T follicular helper cell (primary cell): ENCODE data around the gene ZBTB34.

Source experiments
- DNase-seq: peaks from one replicate; pipeline ENCODE4 v3.0.0-alpha.2; 2020; ENCODE audit warnings: low read depth

Gene ZBTB34

DNA sequence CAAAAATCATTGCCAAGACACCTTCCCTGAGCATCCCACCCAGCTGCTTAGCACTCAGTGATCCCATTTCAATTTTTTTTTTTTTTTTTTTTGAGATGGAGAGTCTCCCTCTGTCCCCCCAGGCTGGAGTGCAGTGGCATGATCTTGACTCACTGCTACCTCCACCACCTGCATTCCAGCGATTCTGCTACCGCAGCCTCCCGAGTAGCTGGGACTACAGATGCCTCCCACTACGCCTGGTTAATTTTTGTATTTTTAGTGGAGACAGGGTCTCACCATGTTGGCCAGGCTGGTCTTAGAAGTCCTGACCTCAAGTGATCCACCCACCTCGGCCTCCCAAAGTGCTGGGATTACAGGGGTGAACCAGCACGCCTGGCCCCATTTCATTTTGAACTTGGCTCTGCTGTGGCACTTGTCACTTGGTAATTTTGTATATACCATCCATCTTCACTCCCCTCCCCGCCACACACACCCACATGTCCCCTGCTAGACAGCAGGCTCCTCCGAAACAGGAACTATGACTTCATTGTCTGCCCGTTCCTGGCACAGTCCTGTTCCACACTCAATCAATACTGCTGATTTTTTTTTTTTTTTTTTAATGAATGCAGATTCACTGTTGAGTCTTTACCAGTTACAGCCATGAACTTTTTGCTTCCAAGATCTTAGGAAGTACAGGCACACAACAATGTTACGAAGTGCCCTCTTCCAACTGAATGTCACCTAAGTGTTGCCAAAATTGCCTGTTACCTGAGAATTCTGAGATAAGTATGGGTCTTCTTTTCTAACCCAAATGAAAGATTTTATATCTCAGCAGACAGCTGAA, 17.3 kb upstream of the ZBTB34 start:
- no peak for DNase-seq

DNA sequence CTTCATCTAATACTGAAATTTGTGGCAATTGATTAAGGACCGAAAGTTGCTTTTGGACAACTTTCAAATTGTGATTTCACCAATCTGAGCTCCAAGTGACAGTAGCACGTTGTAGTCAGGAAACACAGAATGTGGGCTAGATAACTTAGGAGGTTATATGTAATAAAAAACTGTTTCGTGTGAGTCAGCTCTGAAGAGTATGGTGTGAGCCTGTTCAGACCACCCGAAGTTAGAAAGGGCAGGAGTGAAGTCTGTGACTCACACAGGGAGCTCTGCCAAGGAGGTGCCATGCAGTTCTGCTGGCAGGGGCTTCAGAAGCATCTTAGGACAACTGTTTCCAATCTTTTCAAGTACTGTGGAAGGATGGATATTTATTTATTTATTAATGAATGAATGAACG, 16.4 kb upstream of the ZBTB34 start:
- DNase-seq, result no peak

DNA sequence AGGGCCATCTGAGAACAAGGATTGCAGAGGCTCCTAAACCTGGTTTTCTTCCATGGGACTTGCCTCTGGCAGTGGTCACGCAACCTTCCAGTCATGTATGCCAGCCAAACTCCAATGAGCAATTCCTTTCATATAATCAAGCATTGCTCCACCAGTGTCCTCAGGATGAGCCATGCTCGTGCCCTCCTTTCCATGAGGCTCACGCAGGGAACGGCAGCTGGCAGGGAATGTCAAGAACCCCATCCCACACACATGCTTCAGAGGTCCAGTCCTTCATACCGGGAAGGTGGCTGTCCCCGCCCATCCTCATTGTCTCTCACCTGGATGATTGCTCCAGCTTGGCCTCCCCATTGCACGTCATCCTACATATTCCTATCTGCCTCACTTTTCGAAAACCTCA, 13.4 kb upstream of the ZBTB34 start:
- no peak for DNase-seq

DNA sequence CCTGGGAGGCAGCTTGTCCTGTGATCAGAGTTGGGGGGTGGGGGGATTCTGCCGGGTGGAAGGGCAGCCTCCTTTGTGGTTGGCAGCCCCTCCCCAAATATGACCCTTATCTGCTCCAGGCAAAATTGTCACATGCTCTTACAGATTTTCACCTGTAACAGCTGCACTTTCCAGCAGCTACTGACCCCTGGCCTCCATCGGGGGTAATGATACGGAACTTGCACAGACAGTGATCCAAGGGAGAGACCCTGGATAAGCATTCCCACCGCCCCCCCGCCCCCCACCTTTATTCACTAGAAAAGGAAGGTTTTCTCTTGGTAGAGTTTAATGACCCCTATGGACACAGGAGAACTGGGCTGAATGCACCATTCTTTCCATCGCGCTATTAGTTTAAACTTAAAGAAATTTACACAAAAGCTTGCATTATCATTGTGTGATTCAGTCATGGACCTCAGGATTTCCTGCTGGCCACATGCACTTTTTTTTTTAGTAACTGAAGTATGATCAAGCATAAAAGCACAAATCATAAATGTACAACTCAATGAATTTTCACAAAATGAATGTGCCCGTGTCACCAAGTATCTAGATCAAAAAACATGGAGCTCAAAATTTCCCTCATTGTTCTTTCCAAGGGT, 10.7 kb upstream of the ZBTB34 start:
- DNase-seq, result no peak

DNA sequence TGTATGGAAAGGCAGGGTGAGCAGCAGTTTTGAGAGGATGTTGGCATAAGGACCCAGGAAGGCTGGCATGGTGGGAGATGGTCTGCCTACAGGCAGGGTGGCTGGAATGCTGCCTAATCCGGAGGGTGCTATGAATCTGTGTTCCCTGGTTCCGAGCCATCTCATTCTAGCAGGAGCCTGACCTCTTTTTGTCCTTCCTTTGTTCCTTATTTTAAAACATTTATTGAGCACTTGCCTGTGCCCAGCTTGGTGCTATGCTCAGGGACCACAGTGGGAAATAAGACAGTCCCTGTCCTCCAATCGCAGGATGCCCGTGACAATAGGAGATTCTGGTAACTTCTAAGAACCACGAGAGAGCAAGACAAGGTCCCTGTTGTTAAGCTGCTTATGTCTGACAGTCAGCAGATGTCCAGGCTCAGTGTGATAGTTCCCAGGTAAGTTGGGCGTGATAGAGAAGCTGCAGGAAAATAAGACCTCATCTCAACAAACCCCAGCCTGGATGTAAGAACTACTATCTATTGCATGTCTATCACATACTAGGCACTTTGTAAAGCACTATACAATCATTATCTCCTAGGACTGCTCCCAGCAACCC, 9.1 kb upstream of the ZBTB34 start:
- no peak for DNase-seq

DNA sequence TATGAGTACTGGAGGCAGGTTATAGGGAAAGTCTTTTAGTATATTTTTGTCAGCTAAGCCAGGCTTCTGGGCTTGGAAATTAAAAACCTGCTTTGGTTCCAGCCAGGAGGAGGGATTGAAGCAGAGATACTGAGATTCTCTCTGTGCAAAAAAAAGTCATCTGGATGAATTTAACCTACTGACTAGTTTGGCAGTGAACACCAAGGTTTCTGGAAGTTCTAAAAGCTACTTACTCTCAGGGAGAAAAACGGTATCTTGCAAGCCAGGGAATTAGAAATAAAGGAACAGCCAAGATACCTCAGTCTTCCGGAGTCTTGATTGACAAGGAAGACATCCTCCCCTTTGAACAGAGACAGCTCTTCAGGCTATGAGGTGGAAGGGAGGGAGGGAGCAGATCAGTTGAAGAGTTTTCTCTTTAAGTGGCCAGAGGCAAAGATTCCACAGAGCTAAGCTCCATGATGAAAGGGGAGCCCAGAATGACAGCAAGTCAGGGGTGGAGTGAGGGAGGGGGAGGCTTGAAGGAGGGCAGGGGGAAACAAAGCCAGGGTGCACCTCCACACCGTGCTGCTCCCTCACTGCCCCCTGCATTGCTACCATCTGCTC, 8.3 kb upstream of the ZBTB34 start:
- DNase-seq, result no peak

DNA sequence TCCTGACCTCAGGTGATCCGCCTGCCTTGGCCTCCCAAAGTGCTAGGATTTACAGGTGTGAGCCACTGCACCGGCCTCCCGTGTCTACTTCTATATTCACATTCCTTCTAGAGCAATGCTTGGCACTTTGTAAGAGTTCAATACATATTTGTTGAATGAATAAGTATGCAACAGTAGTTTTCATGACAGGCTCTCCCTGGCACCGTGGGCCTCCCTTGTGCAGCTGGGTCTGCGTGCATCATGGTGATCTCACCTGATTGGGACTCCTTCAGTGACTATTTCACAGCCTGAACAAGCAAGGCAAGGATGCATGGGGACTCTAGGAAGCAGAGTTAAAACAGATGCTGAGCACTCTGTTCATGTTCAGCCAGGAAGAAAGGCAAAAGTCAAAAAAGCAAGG, 6.8 kb upstream of the ZBTB34 start:
- no peak for DNase-seq

DNA sequence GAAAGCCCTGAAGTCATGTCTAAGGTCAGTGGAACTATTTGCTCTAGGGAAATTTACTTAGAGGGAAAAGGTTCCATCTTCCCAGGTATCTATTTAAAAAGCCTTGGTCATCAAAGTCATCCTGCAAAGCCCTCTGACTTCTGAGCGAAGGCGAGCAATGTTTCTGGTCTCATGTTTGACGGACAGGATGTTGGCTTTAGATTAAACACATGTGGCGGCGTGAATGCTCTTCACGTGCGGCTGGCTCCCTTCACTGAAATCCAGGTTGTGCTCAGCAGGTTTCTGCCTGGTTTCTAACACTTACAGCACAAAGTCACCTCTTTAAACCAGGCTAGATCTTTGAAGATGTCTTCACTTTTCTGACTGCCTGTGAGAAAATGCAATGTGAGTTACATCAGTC, 5.7 kb upstream of the ZBTB34 start:
- DNase-seq, result no peak

DNA sequence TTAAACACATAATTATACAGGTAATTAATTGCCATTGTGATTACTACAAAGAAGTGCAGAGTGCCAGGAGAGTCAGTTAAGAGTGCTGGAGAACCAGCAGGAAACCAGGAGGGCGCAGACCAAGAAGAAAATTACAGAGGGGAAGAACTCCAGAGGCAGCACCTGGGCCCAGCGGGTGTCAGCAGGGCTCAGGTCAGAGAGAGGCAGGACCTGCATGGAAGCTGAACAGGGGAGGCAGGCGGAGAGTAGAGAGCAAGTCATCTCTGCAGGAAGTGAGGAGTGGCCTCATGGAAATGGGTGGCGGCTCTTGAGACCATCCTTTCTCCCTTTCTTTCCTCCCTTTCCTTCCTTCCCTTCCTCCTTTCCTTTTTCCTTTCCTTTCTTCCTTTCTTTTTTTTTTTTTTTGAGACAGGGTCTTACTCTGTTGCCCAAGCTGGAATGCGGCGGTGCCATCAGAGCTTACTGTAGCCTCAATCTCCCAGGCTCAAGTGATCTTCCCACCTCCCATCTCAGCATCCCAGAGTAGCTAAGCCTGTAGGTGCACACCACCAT, 4.0 kb upstream of the ZBTB34 start:
- DNase-seq, result no peak

DNA sequence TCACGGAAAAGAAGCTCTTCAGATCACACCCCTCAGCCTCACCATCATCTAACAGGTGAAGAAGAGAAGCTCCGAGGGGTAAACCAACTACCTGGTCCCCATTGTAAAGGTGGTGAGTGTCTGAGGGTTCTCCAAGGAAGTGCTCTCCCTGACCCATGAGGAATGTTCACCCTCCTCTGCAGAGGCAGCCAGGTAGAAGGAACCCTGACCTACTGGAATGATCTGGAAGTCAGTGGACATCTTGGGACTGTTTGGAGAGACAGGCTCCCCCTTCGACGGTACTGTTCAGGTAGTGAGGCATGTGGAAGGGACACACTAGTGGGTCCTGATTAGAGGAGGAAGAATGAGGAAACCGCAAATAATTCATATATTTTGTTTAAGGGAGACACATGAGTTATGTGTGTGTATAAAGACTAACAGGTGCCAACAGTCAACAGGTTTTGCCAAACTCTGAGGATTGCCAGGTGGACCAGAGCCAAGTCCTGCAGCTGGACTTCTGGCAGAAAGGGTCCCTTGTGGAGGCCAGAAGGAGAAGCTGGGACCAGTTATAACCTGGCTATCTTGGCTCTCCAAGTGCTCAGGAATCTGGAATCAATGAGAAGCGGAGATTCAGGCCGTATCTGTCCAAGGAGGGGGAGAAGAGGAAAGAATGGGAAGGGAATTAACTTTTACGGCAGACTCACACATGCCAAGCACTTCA, 3.0 kb upstream of the ZBTB34 start:
- DNase-seq, result no peak

DNA sequence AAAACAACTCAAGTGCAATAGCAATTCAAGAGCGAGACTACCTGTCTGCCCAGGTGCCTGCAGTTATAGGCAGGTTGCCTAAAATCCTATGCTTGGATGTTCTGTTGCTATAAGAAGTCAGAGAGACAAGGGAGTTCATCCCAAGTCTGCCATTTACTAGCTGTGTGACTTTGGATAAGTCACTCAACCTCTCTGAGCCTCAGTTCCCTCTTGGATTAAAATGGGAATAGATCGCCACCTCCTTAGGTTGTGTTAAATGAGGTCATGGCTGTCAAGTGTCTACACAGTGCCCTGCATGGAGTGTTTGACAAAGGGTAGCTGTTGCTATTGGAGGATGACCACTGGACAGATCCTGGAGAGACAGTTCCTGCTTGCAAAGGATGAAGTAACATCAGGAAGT, 1.3 kb upstream of the ZBTB34 start:
- no peak for DNase-seq

DNA sequence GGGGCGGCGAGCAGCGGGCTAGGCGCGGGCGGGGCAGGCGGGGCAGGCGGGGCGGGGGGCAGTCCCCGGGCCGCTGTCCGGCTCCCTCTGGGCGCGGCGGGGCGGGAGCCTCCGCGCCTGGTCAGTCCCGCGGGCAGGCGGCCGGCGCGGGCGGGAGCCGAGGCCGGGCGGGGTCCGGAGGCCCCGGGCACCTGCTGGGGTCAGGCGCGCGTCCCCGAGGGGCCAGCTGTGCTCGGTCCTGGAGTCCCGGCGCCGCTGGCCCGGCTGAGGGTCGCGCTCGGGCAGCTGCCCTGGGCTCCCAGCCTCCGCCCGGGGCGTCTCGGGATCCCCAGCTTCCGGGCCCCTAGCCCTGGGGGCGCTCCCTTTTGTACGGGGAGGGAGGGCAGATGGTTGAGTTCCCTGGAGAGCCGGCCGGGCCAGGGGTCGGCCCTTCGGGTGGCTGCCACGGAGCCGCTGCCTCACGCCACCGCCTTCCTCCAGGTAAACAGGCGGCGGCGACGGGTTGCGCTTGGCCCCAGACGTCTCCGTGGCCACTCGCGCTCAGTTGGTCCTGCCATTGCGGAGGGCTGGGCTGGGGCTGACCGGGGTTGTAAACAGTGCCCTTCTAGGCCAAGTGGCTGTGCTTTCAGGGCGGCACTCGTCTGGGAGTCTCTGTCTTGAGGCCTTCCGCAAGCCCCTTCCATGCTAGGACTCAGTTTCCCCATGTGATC, 473 bp downstream of the ZBTB34 start:
- DNase-seq, result no peak

DNA sequence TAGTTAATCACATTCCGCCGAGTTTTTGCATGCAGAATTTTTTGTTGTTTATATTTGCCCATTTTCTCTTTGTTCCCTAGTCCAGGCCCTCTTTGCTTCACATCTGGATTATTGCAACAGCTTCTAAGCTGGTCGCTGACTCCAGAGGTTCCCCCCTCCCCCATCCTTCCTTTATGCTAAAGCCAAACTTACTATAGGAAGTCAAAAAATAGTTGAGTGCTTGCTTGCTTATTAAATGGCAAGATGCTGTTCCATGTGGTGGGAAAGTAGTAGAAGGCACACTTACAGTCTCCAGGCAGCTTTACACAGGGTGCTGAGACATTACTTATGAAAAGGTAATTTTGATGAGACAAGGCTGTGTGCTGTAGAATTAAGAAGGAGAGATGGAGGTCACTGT, 1.3 kb downstream of the ZBTB34 start:
- no peak for DNase-seq

DNA sequence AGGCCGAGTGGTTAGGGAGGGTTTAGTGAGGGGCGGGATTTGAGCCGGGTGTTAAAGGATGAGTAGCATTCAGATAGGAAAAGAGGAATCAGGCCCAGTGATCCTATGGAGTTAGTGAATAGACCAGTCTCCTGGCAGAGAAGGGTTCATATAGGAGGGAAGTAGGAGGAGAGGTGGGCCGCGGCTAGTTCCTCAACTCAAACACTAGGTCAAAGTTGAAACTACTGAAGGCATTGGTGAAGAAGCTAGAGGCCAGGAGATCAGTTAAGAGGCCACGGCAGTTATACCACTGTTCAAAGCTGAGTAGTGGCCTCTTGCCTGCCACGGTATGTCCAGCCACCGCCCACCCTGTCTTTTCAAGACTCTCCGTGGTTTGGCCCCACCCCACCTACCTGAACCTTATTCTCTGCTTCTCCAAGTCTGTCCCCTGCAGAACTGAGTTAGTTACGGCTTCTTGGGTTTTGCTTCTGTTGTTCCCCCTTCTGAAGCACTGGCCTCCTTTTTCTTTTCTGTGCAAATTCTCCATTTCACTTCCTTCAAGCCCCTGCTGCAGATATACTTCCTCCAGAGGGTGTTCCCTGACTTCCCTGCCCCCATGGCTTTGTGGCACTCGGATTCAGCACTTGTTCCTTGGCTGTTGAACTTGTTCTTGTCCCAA, 1.8 kb downstream of the ZBTB34 start:
- DNase-seq, result no peak

DNA sequence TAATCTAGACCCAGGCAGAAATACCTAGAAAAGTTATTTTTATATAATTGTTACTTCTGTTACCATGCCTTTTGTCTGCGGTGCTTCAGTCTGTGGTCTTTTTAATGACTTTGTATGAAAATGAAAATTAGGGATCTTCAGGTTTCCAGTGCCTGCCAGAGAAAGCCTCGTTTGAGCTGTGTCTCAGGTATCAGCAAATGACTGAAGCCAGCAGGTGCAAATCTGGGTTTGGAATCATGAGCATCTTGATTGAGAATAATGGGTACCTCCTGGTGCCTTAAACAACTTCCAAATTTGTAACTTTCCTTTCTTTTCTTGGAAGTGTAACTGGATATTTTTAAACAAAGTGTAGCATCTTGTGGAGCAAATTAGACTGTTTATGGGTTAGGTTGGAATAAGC, 4.3 kb downstream of the ZBTB34 start:
- no peak for DNase-seq

DNA sequence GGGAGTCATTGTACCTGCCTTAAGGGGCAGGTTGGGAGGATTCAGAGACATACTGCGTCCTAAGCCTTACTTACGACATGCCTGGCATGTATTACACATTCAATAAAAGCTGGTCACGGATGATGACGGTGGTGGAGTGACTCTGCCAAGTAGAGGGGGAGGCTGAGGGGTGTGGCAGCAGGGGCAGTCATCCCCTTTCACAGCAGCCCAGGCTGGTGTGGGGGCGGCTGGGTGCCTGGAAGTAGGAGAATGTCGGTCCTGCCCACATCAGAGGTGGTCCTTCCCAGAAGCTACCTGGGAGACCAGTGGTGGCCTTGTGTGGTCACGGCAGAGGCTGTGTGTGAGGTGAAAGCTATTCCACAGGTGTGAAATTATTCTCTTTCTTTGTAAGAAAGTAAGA, 8.9 kb downstream of the ZBTB34 start:
- DNase-seq, result no peak

DNA sequence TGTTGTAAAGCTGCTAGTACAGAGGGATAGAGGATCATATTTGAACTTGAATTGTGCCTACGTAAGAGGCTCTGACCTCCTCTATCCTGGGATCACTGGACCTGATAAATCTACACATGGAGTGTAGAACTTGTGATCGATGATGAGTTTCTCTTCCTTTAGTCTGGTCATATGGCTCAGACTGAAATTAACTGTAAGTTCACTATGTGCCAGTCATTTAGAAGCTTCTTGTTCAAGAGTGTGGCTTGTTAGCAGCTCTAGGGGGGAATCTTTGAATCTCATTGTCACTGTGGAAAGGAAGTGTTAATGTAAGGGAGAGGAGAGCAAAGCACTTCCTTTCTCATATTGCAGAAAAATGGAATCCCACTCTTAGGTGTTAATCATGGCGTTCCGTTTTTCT, 12.1 kb downstream of the ZBTB34 start:
- no peak for DNase-seq

DNA sequence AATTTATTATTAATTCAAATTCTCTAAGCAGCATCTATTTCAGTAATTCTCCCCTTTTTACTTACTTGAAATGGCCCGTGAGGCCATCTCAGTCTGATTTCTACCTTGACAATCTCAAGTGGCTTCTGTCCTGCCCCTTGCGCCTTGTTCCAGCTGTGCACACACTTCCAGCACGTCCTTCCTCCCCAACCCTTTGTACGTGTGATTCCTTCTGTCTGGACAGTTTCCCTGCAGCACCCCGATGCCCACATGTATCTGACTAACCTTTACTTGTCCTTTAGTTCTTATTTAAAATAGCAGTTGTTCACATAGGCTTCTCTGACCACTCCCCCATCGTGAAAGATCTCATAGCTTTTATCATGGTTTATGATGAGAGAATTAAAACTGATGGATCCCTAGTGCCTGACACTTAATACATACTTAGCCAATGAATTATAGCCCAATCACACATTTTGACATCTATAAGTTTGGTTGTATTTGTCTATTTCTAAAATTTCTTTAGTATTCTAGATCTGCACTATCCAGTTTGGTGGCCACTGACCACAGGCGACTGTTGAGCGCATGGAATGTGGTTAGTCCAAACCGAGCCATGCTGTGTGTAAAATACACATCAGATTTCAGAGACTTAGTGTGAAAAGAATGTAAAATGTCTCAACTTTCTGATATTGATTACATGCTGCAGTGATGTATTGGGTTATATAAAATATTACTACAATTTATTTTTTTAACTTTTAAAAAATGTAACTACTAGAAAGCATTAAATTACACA, 14.3 kb downstream of the ZBTB34 start:
- no peak for DNase-seq

DNA sequence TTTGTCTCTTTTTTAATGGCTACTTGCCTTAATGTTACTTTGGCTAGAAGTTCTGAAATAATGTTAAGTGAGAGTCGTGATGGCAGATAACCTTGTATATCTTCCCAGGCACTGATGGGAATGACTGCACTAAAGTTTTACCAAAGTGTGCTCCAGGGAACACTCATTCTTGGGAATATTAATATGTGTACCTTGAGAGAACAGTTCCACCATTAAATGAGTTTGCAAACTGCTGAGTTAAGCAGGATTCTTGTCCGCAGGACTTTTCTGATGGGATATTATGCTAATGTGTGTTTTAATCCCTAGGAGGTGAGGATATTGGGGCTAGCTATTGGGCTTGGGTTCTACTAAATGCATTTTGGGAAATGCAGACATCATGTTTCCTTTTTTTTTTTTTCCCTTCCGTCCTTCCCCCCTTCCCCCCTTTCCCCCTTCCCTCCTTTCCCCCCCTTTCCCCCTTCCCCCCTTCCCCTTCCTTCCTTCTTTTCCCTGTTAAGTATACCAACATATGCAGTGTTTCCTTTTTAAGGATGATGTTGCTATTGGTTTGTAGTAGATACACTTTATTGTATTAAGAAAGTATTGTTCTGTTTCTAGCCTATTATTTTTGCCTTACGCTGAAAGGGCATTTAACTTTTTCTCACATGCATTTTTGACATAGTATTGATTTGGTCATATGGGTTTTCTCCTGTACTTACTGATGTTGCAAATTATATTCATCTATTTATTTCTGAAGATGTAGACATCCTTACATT, 15.5 kb downstream of the ZBTB34 start:
- no peak for DNase-seq
